HepG2 (cell line): ENCODE measurements around the gene STAT6. TPM values are rescaled to one million over a fixed set of nuclear protein-coding genes. Genes with fewer than 3 reads are reported as not detected.

ENCODE experiments used
- CC2D1A ChIP-seq: sonication (generic); formaldehyde crosslinking; IDR thresholded peaks from 2 replicates; pipeline ENCODE4 v1.8.1; 2023; ENCODE audit warnings: mild to moderate bottlenecking, missing genetic modification reagents
- FOXK2 ChIP-seq: fragments of 450-650 bp; IDR thresholded peaks from 2 replicates; pipeline ENCODE4 v1.6.1; 2016
- HNF1A ChIP-seq, 2 experiments: sonication (generic) in 1 of 2; formaldehyde crosslinking in 1 of 2; IDR thresholded peaks; 2 replicates each; pipeline versions ENCODE4 v1.4.0 to v1.6.1; 2016 to 2020; ENCODE audit warnings: borderline replicate concordance in 1 of 2, low read depth in 1 of 2, mild to moderate bottlenecking in 1 of 2, missing genetic modification reagents in 1 of 2
- JDP2 ChIP-seq: sonication (generic); formaldehyde crosslinking; IDR thresholded peaks from 2 replicates; pipeline ENCODE4 v1.8.1; 2022; ENCODE audit warnings: missing genetic modification reagents, borderline replicate concordance
- MTF1 ChIP-seq: sonication (generic); formaldehyde crosslinking; IDR thresholded peaks from 2 replicates; pipeline ENCODE4 v1.5.0; 2020; ENCODE audit warnings: missing genetic modification reagents
- NAIF1 ChIP-seq: sonication (generic); formaldehyde crosslinking; IDR thresholded peaks from 2 replicates; pipeline ENCODE4 v1.5.0; 2020; ENCODE audit warnings: mild to moderate bottlenecking, missing genetic modification reagents, borderline replicate concordance
- NCOA2 ChIP-seq: sonication (generic); formaldehyde crosslinking; IDR thresholded peaks from 2 replicates; pipeline ENCODE4 v1.8.0; 2022; ENCODE audit warnings: inconsistent platforms
- PCBP2 ChIP-seq: fragments of 200-400 bp; formaldehyde crosslinking; optimal IDR thresholded peaks from 2 replicates; pipeline ENCODE3; 2018; ENCODE audit warnings: low read length, low read depth; ENCODE audit not compliant: poor library complexity, severe bottlenecking
- SAFB2 ChIP-seq: sonication (generic); formaldehyde crosslinking; IDR thresholded peaks from 2 replicates; pipeline ENCODE4 v1.5.1; 2020; ENCODE audit warnings: missing genetic modification reagents, low read depth, mild to moderate bottlenecking, borderline replicate concordance
- SRSF4 ChIP-seq: fragments of 200-400 bp; formaldehyde crosslinking; IDR thresholded peaks from one replicate; pipeline ENCODE4 v1.6.1; 2018; ENCODE audit warnings: mild to moderate bottlenecking, low read depth, low read length, moderate library complexity; ENCODE audit not compliant: poor library complexity, severe bottlenecking
- TBL1XR1 ChIP-seq: fragments of 150-350 bp; IDR thresholded peaks from 2 replicates; pipeline ENCODE4 v1.6.1; 2014; ENCODE audit warnings: borderline replicate concordance, low read length; ENCODE audit not compliant: partially characterized antibody
- ZBTB49 ChIP-seq: sonication (generic); formaldehyde crosslinking; IDR thresholded peaks from 2 replicates; pipeline ENCODE4 v1.4.0; 2020; ENCODE audit warnings: missing genetic modification reagents, borderline replicate concordance
- ZFP37 ChIP-seq: sonication (generic); formaldehyde crosslinking; IDR thresholded peaks from 2 replicates; pipeline ENCODE4 v1.4.0; 2020; ENCODE audit warnings: missing genetic modification reagents, borderline replicate concordance
- ZMAT3 ChIP-seq: sonication (generic); formaldehyde crosslinking; conservative IDR thresholded peaks from 2 replicates; pipeline ENCODE4 v1.7.0; 2021; ENCODE audit warnings: missing genetic modification reagents
- ZNF160 ChIP-seq: sonication (generic); formaldehyde crosslinking; IDR thresholded peaks from 2 replicates; pipeline ENCODE4 v1.8.0; 2022; ENCODE audit warnings: mild to moderate bottlenecking, inconsistent platforms, missing genetic modification reagents
- ZNF468 ChIP-seq: sonication (generic); formaldehyde crosslinking; IDR thresholded peaks from 2 replicates; pipeline ENCODE4 v1.8.0; 2022; ENCODE audit warnings: mild to moderate bottlenecking, moderate library complexity, missing genetic modification reagents
- ZSCAN21 ChIP-seq: sonication (generic); formaldehyde crosslinking; IDR thresholded peaks from 2 replicates; pipeline ENCODE4 v1.8.0; 2022; ENCODE audit warnings: mild to moderate bottlenecking, missing genetic modification reagents, moderate library complexity, borderline replicate concordance
- ZSCAN5A ChIP-seq: sonication (generic); formaldehyde crosslinking; IDR thresholded peaks from 2 replicates; pipeline ENCODE4 v1.8.0; 2022; ENCODE audit warnings: mild to moderate bottlenecking, missing genetic modification reagents, borderline replicate concordance
- polyA plus RNA-seq, 8 experiments: library from polyadenylated mRNA; depleted of rRNA in 3 of 8; stranded (reverse) in 7 of 8; unstranded in 1 of 8; fragments of >200 nt; fragmentation: Illumina TruSeq in 4 of 8; extraction: Trizol in 4 of 8; gene quantifications; 2 replicates each; pipeline versions ENCODE4 v1.2.1 to v1.2.3, GENCODE V29; 2011 to 2016; ENCODE audit warnings: low read depth in 4 of 8, missing spikeins in 1 of 8, mixed read lengths in 1 of 8; ENCODE audit not compliant: insufficient read depth in 1 of 8
- total RNA-seq, 5 experiments: library from RNA; depleted of rRNA; stranded (reverse); fragments of >200 nt; fragmentation: Illumina TruSeq; extraction: Trizol; gene quantifications; 2 replicates each; pipeline ENCODE4 v1.2.3, GENCODE V29; 2016; ENCODE audit warnings: low read depth in 1 of 5

Gene STAT6
- total and polyA plus RNA-seq, 2 of the 13 experiments (the other 11 are each of a cell fraction or from before 2014, with no cell fraction given), result 28.0 to 62.2 TPM

- TF ChIP-seq HNF1A (IDR thresholded peaks at IDR 0.05; ENCODE audit: low read depth), result 0 out of 2 replicates have a peak, but pooled peaks have one; percentile 21
- peak; percentile 38; the same call in 1 of the 2 replicates for TF ChIP-seq HNF1A (CRISPR knock-in tag; IDR thresholded peaks at IDR 0.05; ENCODE audit: borderline replicate concordance)
- TF ChIP-seq ZSCAN5A (CRISPR knock-in tag), result no peak
- no peak for TF ChIP-seq ZNF468 (CRISPR knock-in tag)
- peak; percentile 78; the same call in 1 of the 2 replicates for TF ChIP-seq MTF1
- no peak for TF ChIP-seq SRSF4
- TF ChIP-seq CC2D1A, result no peak
- no peak; the same call in 1 of the 2 replicates for TF ChIP-seq ZBTB49 (CRISPR knock-in tag)
- peak; percentile 56; the same call in 1 of the 2 replicates for TF ChIP-seq NAIF1
- TF ChIP-seq FOXK2, result 0 out of 2 replicates have a peak, but pooled peaks have one; percentile 47
- no peak for TF ChIP-seq JDP2
- no peak for TF ChIP-seq PCBP2
- no peak for TF ChIP-seq ZMAT3 (CRISPR knock-in tag)
- TF ChIP-seq NCOA2 (CRISPR knock-in tag), result peak; percentile 70
- TF ChIP-seq SAFB2 (CRISPR knock-in tag), result no peak; the same call in 1 of the 2 replicates
- TF ChIP-seq ZSCAN21, result peak; percentile 79
- TF ChIP-seq ZFP37 (CRISPR knock-in tag), result 0 out of 2 replicates have a peak, but pooled peaks have one; percentile 55
- TF ChIP-seq TBL1XR1, result no peak
- 0 out of 2 replicates have a peak, but pooled peaks have one; percentile 21 for TF ChIP-seq ZNF160 (CRISPR knock-in tag)
Observed at GRCh38 chr12:57088354-57089270, 22.6 kb downstream of the STAT6 start, which contains the start of gene NAB2 (continued).
